Activated T-helper 17 cell treated with anti-CD3 and anti-CD28 coated beads, Interleukin-2, amount 50 U/mL, for 72 hours (primary cell): ENCODE measurements around the gene CHRM5. TPM values are rescaled to one million over a fixed set of nuclear protein-coding genes. Genes with fewer than 3 reads are reported as not detected.

Experiments used
- ATAC-seq: fragments of 150-1000 bp; cut with Tn5 transposase; replicated peaks from 2 replicates; pipeline ENCODE4 v1.10.0; 2021; ENCODE audit warnings: mild to moderate bottlenecking, moderate library complexity
- H3K27ac Mint-ChIP-seq: one replicate; pipeline ENCODE4 v1.8.0; 2022; ENCODE audit warnings: mixed read lengths
- H3K27me3 Mint-ChIP-seq: one replicate; pipeline ENCODE4 v1.8.0; 2022; ENCODE audit warnings: mixed read lengths
- H3K36me3 Mint-ChIP-seq: one replicate; pipeline ENCODE4 v1.8.0; 2022; ENCODE audit warnings: low read depth, mild to moderate bottlenecking, mixed read lengths
- H3K4me1 Mint-ChIP-seq: one replicate; pipeline ENCODE4 v1.8.0; 2022; ENCODE audit warnings: mixed read lengths
- H3K4me3 Mint-ChIP-seq: one replicate; pipeline ENCODE4 v1.8.0; 2022; ENCODE audit warnings: mild to moderate bottlenecking, mixed read lengths
- H3K9me3 Mint-ChIP-seq: one replicate; pipeline ENCODE4 v1.8.0; 2022; ENCODE audit warnings: mixed read lengths
- total RNA-seq, 2 donors: library from RNA; stranded (reverse); gene quantifications; one replicate each; pipeline ENCODE4 v1.2.3, GENCODE V29; 2022

The CHRM5 gene
- total RNA-seq, 2 donors from 2014 or later = not detected

DNA sequence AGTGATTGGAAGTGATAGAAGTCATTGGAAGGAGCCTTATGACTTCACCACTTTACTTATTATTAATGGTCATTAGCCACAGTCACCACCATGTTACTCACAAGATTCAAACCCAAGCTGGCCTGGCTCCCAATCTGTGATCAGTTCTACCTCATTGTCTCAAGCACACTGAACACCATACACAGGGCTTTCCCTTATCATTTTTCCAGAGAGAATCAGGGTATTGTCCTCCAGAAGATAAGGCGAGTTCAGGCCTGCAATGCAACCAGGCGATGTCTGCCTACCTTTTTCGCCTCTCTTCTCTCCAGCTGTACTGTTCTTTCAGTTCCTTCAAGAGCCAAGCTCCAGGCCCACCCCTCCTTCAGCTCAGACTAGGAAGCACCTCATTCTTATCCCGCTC lies 108.5 kb downstream of the CHRM5 start:
- Mint-ChIP-seq H3K27ac (no peak overlapping the region), H3K9me3 (no peaks in the 10 kb centered on the region), H3K4me1 (no peaks in the 10 kb centered on the region), H3K36me3 (no peaks in the 10 kb centered on the region), H3K4me3 (no peak overlapping the region), H3K27me3 (no peaks in the 10 kb centered on the region)
- no peak for ATAC-seq

DNA sequence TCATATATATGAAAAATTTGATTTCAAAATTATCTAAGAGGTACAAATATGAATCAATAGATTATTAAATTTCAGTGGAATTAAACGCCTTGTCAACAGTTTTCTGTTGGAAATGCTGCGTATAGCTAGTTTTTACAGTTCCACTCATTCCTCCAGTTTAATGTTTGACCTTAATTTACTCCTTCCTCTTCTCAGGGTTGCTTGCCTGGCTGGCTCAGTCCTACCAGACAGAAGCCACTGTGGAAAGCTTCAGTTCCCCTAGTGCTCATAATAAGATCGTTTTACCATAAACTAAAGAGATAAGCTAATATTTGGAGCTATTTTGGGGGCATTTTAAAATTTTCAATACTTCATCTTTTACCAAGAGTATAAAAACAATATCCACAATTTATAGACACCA lies 110.6 kb downstream of the CHRM5 start:
- H3K4me1 Mint-ChIP-seq = no peaks in the 10 kb centered on the region
- H3K4me3 Mint-ChIP-seq = no peak overlapping the region
- no peaks in the 10 kb centered on the region for H3K9me3 Mint-ChIP-seq
- no peak for ATAC-seq
- peaks cover 18% of the 10 kb centered on the region for H3K36me3 Mint-ChIP-seq
- no peaks in the 10 kb centered on the region for H3K27me3 Mint-ChIP-seq
- no peak overlapping the region for H3K27ac Mint-ChIP-seq

DNA sequence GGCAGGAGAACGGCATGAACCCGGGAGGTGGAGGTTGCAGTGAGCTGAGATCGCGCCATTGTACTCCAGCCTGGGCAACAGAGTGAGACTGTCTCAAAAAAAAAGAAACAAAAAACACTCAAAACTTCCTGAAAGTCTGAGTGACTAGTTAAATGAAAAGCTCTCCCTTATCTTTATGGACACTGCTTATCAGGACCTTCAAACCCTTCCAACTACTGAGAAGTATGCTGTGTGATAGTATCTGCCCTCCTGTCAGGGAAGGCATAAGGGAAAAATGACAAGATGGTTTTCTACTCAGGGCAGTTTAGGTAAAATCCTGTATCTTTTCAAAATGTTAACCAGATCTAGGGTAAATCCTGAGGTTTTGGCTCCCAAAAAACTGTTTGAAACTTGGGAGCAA lies 111.6 kb downstream of the CHRM5 start:
- H3K27ac Mint-ChIP-seq = no peak overlapping the region
- no peak for ATAC-seq
- no peaks in the 10 kb centered on the region for H3K27me3 Mint-ChIP-seq
- no peaks in the 10 kb centered on the region for H3K9me3 Mint-ChIP-seq
- H3K36me3 Mint-ChIP-seq = peaks cover 24% of the 10 kb centered on the region
- no peaks in the 10 kb centered on the region for H3K4me1 Mint-ChIP-seq
- no peak overlapping the region for H3K4me3 Mint-ChIP-seq

- H3K27ac Mint-ChIP-seq = no peak overlapping the region
- H3K4me1 Mint-ChIP-seq = no peaks in the 10 kb centered on the region
- ATAC-seq = no peak
- H3K36me3 Mint-ChIP-seq = peaks cover 65% of the 10 kb centered on the region
- no peak overlapping the region for H3K4me3 Mint-ChIP-seq
- H3K27me3 Mint-ChIP-seq = no peaks in the 10 kb centered on the region
- no peaks in the 10 kb centered on the region for H3K9me3 Mint-ChIP-seq
Measured at GRCh38 chr15:34084086-34084485, 115.8 kb downstream of the CHRM5 start.

GRCh38 chr15:34085746-34086145 lies 117.4 kb downstream of the CHRM5 start:
- Mint-ChIP-seq H3K27me3 (no peaks in the 10 kb centered on the region), H3K4me3 (no peak overlapping the region), H3K4me1 (no peaks in the 10 kb centered on the region), H3K27ac (no peak overlapping the region), H3K36me3 (peaks cover 79% of the 10 kb centered on the region), H3K9me3 (no peaks in the 10 kb centered on the region)
- ATAC-seq = no peak

- Mint-ChIP-seq H3K4me3 (peak overlapping the region; percentile 97), H3K9me3 (no peaks in the 10 kb centered on the region), H3K27ac (peak overlapping the region; percentile 29), H3K4me1 (peaks cover 14% of the 10 kb centered on the region), H3K36me3 (peaks cover 42% of the 10 kb centered on the region), H3K27me3 (no peaks in the 10 kb centered on the region)
- no peak for ATAC-seq
Measured at GRCh38 chr15:34099914-34100313, 131.6 kb downstream of the CHRM5 start.

DNA sequence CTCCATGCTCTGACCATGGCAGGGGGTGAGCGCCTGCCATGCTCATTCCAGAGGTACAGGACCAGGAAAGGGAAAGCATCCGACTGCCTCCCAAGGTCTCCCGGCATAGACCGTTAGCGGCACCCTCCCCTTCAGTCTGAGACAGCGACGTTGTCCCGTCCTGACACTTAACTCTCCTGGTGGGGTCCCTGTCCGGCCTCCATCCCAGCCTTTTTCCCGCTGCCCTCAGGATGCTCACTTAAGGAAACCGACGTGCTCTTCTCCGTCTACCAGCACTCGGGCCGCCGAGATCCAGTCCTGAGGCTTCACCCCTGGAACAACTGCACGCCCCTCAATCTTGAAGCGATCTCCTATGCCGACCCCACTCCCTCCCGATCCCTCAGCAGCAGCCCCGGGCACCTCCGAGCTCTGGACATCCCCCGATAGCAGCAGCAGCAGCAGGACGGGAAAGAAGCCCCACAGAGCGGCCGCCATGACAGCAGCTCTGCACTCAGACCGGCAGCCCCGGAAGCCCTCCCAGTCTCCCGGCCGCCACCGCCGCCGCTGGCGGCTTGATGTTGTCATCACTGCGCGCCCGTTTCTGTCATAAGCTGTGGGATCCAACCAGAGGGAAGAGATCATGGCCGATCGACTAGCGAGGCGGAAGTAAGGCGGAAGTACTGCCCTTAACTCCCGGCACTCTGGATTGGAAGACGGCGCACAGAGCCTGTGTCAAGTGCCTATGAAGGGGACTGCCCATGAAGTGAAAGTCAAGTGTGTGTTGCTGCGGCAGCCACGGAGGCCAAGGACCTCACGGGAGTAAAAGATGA lies 133.3 kb downstream of the CHRM5 start, which contains the start of the genes EMC7 and PGBD4:
EMC7 (minus strand) TSS at position 497 of the 809 bp plus-strand sequence; CDS start at position 474, 23 bp downstream.
PGBD4 (plus strand) TSS at position 718 of the 809 bp plus-strand sequence. CDS start 449 bp downstream, outside the sequence.
- Mint-ChIP-seq H3K27me3 (no peaks in the 10 kb centered on the region), H3K4me3 (peak within 1 kb of the TSS; percentile 97), H3K4me1 (peaks cover 18% of the 10 kb centered on the region), H3K27ac (peak within 1 kb of the TSS; percentile 94), H3K36me3 (peaks cover 30% of the 10 kb centered on the region), H3K9me3 (peaks cover 4% of the 10 kb centered on the region)
- ATAC-seq = peak; percentile 100

- Mint-ChIP-seq H3K9me3 (peaks cover 4% of the 10 kb centered on the region), H3K4me1 (peaks cover 16% of the 10 kb centered on the region), H3K36me3 (peaks cover 27% of the 10 kb centered on the region), H3K4me3 (peak overlapping the region; percentile 97), H3K27me3 (no peaks in the 10 kb centered on the region), H3K27ac (peak overlapping the region; percentile 94)
- ATAC-seq = no peak
Measured at GRCh38 chr15:34102175-34102925, 134.1 kb downstream of the CHRM5 start.

DNA sequence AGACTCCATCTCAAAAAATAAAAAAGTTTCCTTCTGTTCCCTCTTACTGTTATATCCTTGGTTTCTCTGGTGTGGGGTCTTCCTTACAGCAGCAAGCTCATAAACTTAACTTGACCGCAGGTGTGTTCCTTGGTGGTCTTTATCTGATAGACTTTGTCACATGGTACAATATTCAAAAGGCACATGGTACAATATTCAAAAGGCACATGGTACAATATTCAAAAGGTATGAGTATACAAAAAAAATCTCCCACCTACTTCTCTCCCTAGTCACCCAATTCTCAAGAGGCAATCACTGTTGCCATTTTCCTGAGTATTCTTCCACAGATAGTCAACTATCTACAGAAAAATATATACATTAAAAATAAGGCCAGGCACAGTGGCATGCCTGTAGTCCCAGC lies 138.1 kb downstream of the CHRM5 start:
- ATAC-seq = no peak
- H3K27ac Mint-ChIP-seq = no peak overlapping the region
- H3K27me3 Mint-ChIP-seq = no peaks in the 10 kb centered on the region
- H3K36me3 Mint-ChIP-seq = peaks cover 11% of the 10 kb centered on the region
- H3K4me3 Mint-ChIP-seq = no peak overlapping the region
- peaks cover 4% of the 10 kb centered on the region for H3K9me3 Mint-ChIP-seq
- H3K4me1 Mint-ChIP-seq = peaks cover 4% of the 10 kb centered on the region

DNA sequence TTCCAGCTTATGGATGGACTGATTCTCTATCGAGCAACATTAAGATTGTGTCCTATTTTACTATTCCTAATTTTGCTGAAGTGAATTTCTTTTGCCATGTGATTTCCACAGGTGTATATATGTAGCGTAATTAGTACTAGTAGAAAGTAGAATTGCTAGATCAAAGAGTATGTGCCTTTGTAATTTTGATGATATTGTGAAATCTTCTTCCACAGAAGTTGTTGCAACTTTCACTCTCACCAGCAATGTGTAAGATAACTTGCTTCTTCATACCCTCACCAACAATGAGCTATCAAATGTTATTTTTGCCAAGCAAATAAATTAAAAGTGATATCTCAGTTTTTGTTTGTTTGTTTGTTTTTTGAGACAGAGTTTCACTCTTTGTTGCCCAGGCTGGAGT lies 139.0 kb downstream of the CHRM5 start:
- no peak overlapping the region for H3K27ac Mint-ChIP-seq
- ATAC-seq = no peak
- no peaks in the 10 kb centered on the region for H3K27me3 Mint-ChIP-seq
- H3K9me3 Mint-ChIP-seq = peaks cover 4% of the 10 kb centered on the region
- H3K36me3 Mint-ChIP-seq = peaks cover 2% of the 10 kb centered on the region
- no peak overlapping the region for H3K4me3 Mint-ChIP-seq
- peaks cover 4% of the 10 kb centered on the region for H3K4me1 Mint-ChIP-seq

GRCh38 chr15:34109797-34110663 lies 141.7 kb downstream of the CHRM5 start:
- Mint-ChIP-seq H3K4me3 (no peak overlapping the region), H3K36me3 (no peaks in the 10 kb centered on the region), H3K27me3 (peaks cover 9% of the 10 kb centered on the region), H3K9me3 (peaks cover 4% of the 10 kb centered on the region), H3K4me1 (peaks cover 4% of the 10 kb centered on the region), H3K27ac (no peak overlapping the region)
- ATAC-seq = no peak

GRCh38 chr15:34111488-34111887 lies 143.2 kb downstream of the CHRM5 start:
- peaks cover 9% of the 10 kb centered on the region for H3K27me3 Mint-ChIP-seq
- no peak overlapping the region for H3K27ac Mint-ChIP-seq
- no peaks in the 10 kb centered on the region for H3K36me3 Mint-ChIP-seq
- H3K4me3 Mint-ChIP-seq = no peak overlapping the region
- peaks cover under 1% of the 10 kb centered on the region for H3K9me3 Mint-ChIP-seq
- ATAC-seq = no peak
- peaks cover under 1% of the 10 kb centered on the region for H3K4me1 Mint-ChIP-seq

DNA sequence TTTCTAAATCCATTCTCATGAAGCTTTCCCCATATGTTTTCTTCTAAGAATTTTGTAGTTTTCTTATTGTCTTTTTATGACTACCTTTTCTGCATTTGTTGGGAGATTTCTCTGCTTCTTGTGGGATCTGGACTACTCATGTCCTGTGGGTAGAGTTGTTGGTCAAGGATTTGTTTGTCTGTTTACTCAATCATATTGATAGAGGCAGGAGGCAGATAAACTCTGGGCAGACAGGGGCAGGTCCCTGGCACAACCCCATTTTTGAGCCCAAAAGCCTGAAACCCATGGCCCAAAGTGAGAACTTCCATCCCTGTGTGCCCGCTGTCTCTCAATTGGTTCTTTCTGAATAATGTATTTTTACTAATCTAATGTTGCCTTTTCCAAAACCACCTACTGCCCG lies 145.9 kb downstream of the CHRM5 start:
- H3K4me1 Mint-ChIP-seq = no peaks in the 10 kb centered on the region
- no peak overlapping the region for H3K27ac Mint-ChIP-seq
- no peaks in the 10 kb centered on the region for H3K9me3 Mint-ChIP-seq
- H3K36me3 Mint-ChIP-seq = no peaks in the 10 kb centered on the region
- ATAC-seq = no peak
- peaks cover 13% of the 10 kb centered on the region for H3K27me3 Mint-ChIP-seq
- no peak overlapping the region for H3K4me3 Mint-ChIP-seq

DNA sequence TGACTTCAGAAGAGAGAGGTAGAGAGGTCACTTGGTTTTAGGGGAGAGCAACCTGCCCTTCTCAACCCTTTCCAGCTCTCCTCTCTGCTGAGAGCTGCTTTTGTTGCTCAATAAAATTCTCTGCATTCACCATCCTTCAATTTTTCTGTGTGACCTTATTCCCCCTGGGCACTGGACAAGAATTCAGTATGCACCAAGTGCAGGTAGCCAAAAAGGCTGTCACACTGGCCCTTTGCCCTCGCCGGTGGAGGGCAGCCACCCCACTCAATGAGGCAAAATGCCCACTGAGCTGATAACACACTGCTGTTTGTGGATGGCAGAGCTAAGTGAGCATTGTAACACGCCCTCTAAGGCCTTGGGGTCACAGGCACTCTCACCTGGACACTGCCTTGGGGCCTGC lies 146.4 kb downstream of the CHRM5 start:
- Mint-ChIP-seq H3K36me3 (no peaks in the 10 kb centered on the region), H3K9me3 (no peaks in the 10 kb centered on the region), H3K27ac (no peak overlapping the region), H3K27me3 (peaks cover 13% of the 10 kb centered on the region), H3K4me1 (no peaks in the 10 kb centered on the region), H3K4me3 (no peak overlapping the region)
- no peak for ATAC-seq
